GM12878 (cell line): Measurements from ENCODE around the gene CHN2.

Experiments used
- ATF3 ChIP-seq: IDR thresholded peaks from 2 replicates; pipeline ENCODE4 v1.6.1; 2011; ENCODE audit warnings: low read depth, mild to moderate bottlenecking, low read length, moderate library complexity, borderline replicate concordance; ENCODE audit errors: extremely low read depth
- CHD1 ChIP-seq: IDR thresholded peaks from 2 replicates; pipeline ENCODE4 v1.6.1; 2012; ENCODE audit warnings: low read depth, low read length, improper control_type of control experiment
- CTCF ChIP-seq, 3 experiments: IDR thresholded peaks in 2 of 3; conservative IDR thresholded peaks in 1 of 3; 2 replicates each; pipeline ENCODE4 v1.5.1; 2011; ENCODE audit warnings: low read depth in 3 of 3, low read length in 3 of 3, mild to moderate bottlenecking in 3 of 3, control low read depth in 2 of 3, moderate library complexity in 2 of 3, inconsistent platforms in 1 of 3, mixed read lengths in 1 of 3; ENCODE audit not compliant: control insufficient read depth in 2 of 3, insufficient read depth in 1 of 3; ENCODE audit errors: extremely low read depth in 1 of 3
- EZH2 ChIP-seq: IDR thresholded peaks from 2 replicates; pipeline ENCODE4 v1.6.1; 2012; ENCODE audit warnings: low read depth, mild to moderate bottlenecking, control low read depth, inconsistent platforms, low read length, borderline replicate concordance; ENCODE audit not compliant: control insufficient read depth
- FOXK2 ChIP-seq: fragments of 450-650 bp; IDR thresholded peaks from 2 replicates; pipeline ENCODE4 v1.6.1; 2017; ENCODE audit warnings: mild to moderate bottlenecking, moderate library complexity
- JUND ChIP-seq: IDR thresholded peaks from 2 replicates; pipeline ENCODE4 v1.6.1; 2012; ENCODE audit warnings: low read depth, mild to moderate bottlenecking, low read length, improper control_type of control experiment, moderate library complexity
- MXI1 ChIP-seq: fragments of 150-350 bp; IDR thresholded peaks from 2 replicates; pipeline ENCODE4 v1.6.1; 2011; ENCODE audit warnings: low read depth, mild to moderate bottlenecking, inconsistent platforms, low read length, improper control_type of control experiment
- POLR2A ChIP-seq: IDR thresholded peaks from 2 replicates; pipeline ENCODE4 v1.6.1; 2011; ENCODE audit warnings: low read depth, mild to moderate bottlenecking, low read length
- PRDM15 ChIP-seq: fragments of 450-650 bp; formaldehyde crosslinking; IDR thresholded peaks from 2 replicates; pipeline ENCODE4 v1.4.0; 2020; ENCODE audit warnings: mild to moderate bottlenecking, moderate library complexity
- RELA ChIP-seq: fragments of 450-650 bp; IDR thresholded peaks from 2 replicates; pipeline ENCODE4 v1.8.0; 2014; ENCODE audit warnings: borderline replicate concordance; ENCODE audit not compliant: partially characterized antibody
- REST ChIP-seq: IDR thresholded peaks from 2 replicates; pipeline ENCODE4 v1.6.1; 2012; ENCODE audit warnings: mild to moderate bottlenecking, low read depth, low read length
- SUZ12 ChIP-seq: fragments of 200-600 bp; sonication (generic); IDR thresholded peaks from one replicate; pipeline ENCODE4 v1.6.1; 2018; ENCODE audit warnings: antibody characterized with exemption, mild to moderate bottlenecking; ENCODE audit not compliant: unreplicated experiment
- ZNF384 ChIP-seq: IDR thresholded peaks from 2 replicates; pipeline ENCODE4 v1.6.1; 2012; ENCODE audit warnings: low read depth, mild to moderate bottlenecking, low read length, improper control_type of control experiment, borderline replicate concordance

GRCh38 chr7:29177963-29178600, 16.5 kb upstream of the CHN2 start:
- TF ChIP-seq JUND, result no peak
- no peak for TF ChIP-seq ZNF384
- no peak for TF ChIP-seq SUZ12
- TF ChIP-seq RELA, result no peak
- no peak for TF ChIP-seq MXI1
- TF ChIP-seq EZH2, result no peak
- TF ChIP-seq REST, result no peak
- no peak for TF ChIP-seq PRDM15
- no peak for TF ChIP-seq CTCF (IDR thresholded peaks at IDR 0.05 in 2 of 3, conservative IDR thresholded peaks at IDR 0.05 in 1 of 3; ENCODE audit: control insufficient read depth in 2 of 3, extremely low read depth in 1 of 3, insufficient read depth in 1 of 3, low read depth in 3 of 3, low read length in 3 of 3)
- TF ChIP-seq ATF3, result no peak
- no peak for TF ChIP-seq CHD1
- no peak for TF ChIP-seq FOXK2
- TF ChIP-seq POLR2A, result no peak
